ENCODE data around the gene JMJD8.

JMJD8 gene

GRCh38 chr16:687499-687898 is 3.4 kb upstream of the JMJD8 start:
- DNase-seq, result no peak

- DNase-seq, result no peak
Measured at GRCh38 chr16:686459-687260, 2.5 kb upstream of the JMJD8 start.

DNA sequence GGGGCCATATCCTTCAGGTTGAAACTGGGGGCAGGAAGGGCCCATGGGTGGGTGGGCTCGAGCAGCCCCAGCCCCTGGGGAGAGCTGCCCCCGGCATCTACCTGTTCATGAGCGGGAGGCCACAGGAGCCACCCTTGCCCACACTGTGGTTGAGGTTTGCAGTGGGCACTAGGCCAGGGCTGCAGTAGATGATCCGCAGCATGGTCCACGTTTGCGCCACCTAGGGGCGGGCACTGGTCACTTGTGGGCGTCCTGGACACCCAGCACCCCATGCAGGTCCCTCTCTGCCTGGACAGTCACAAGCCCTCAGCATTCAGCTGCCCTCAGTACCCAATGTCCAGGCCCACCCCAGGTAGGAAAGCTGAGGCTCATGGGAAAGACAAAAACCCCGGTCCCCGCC is 1.8 kb upstream of the JMJD8 start:
- no peak for DNase-seq

- no peak for DNase-seq
Measured at GRCh38 chr16:684961-685696, 995 bp upstream of the JMJD8 start.

- no peak for DNase-seq
Measured at GRCh38 chr16:683396-684070, 601 bp downstream of the JMJD8 start.

DNA sequence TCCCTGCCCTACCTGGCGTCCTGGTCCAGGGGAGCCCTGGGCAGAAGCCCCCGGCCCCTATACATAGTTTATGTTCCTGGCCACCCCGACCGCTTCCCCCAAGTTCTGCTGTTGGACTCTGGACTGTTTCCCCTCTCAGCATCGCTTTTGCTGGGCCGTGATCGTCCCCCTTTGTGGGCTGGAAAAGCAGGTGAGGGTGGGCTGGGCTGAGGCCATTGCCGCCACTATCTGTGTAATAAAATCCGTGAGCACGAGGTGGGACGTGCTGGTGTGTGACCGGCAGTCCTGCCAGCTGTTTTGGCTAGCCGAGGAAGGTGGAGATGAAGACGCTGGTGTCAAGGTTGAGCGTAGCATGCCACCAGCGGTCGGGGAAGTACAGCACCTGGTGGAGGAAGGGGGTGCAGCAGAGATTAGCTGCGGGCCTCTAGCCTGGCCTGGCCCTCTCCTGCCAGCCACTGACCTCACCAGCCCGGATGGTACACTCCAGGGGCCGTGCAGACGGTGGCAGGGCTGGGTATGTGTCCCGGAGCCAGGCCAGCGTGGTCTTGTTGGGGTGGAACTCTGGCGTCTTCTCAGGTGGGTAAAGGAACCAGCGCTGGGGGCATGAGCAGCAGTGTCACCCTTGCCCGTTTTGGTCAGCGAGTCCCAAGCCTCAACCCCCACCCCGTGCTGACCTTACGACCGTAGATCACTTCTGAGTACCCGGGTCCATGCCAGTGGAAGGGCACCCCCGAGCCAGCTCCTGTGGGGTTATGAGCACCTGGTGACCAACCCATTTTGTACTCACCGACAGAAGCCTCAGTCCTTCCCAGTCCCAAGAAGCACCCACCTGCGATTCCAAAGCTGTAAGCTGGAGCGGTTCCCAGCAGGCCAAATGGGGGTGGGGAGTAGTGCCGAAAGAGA is 1.4 kb downstream of the JMJD8 start:
- DNase-seq, result no peak

DNA sequence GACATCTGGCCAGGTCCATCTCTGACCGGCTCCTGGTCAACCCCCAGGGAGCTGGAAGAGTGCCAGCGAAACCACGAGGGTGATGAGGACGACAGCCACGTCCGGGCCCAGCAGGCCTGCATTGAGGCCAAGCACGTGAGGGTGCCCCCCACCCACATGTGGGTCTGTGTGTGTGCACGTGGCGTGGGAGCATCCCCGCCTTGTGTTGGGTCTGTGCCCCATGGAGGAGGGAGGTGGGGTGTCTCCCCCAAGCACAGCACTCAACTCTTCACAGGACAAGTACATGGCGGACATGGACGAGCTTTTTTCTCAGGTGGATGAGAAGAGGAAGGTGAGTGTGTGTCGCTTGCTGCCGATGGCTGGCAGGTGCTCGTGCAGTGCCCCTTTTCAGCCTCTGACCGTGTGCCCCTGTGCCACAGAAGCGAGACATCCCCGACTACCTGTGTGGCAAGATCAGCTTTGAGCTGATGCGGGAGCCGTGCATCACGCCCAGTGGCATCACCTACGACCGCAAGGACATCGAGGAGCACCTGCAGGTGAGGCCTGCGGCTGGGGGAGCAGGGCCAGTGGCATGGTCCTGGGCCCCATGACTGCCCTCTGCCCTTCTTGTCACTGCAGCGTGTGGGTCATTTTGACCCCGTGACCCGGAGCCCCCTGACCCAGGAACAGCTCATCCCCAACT is 2.2 kb downstream of the JMJD8 start:
- no peak for DNase-seq

GRCh38 chr16:680967-681745 is 3.0 kb downstream of the JMJD8 start:
- DNase-seq, result no peak

GRCh38 chr16:680625-680945 is 3.5 kb downstream of the JMJD8 start:
- no peak for DNase-seq

DNA sequence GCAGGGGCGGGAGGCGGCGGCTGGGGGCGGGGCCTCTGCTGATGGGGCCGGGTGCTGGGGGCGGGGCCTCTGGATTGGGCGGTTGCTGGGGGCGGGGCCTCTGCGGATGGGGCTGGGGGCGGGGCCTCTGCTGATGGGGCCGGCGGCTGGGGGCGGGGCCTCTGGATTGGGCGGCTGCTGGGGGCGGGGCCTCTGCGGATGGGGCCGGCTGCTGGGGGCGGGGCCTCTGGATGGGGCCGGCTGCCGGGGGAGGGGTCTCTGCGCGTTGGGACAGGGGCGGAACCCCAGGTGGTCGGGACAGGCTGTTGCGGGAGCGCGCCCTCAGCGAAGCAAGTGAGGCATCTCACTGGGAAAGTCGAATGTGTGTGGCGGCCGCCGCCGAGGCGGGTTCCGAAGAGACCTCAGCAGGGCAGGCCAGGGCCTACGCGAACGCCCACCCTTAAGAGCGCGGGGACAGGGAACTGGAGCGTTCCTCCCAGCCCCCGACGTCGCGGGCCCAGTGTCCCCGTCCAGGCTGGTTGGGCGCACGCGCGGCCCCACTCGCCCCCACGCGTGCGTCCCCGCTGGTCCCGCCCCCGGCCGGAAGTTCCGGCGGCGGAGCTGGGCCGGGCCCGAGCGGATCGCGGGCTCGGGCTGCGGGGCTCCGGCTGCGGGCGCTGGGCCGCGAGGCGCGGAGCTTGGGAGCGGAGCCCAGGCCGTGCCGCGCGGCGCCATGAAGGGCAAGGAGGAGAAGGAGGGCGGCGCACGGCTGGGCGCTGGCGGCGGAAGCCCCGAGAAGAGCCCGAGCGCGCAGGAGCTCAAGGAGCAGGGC is 4.1 kb downstream of the JMJD8 start, which contains the start of gene STUB1:
STUB1 (plus strand) TSS at position 597 of the 811 bp plus-strand sequence; CDS start at position 713, 116 bp downstream.
- peak; percentile 78 for DNase-seq

GRCh38 chr16:678858-679813 is 5.0 kb downstream of the JMJD8 start:
- DNase-seq, result peak; percentile 54

- no peak for DNase-seq
Measured at GRCh38 chr16:678209-678857, 5.8 kb downstream of the JMJD8 start.

DNA sequence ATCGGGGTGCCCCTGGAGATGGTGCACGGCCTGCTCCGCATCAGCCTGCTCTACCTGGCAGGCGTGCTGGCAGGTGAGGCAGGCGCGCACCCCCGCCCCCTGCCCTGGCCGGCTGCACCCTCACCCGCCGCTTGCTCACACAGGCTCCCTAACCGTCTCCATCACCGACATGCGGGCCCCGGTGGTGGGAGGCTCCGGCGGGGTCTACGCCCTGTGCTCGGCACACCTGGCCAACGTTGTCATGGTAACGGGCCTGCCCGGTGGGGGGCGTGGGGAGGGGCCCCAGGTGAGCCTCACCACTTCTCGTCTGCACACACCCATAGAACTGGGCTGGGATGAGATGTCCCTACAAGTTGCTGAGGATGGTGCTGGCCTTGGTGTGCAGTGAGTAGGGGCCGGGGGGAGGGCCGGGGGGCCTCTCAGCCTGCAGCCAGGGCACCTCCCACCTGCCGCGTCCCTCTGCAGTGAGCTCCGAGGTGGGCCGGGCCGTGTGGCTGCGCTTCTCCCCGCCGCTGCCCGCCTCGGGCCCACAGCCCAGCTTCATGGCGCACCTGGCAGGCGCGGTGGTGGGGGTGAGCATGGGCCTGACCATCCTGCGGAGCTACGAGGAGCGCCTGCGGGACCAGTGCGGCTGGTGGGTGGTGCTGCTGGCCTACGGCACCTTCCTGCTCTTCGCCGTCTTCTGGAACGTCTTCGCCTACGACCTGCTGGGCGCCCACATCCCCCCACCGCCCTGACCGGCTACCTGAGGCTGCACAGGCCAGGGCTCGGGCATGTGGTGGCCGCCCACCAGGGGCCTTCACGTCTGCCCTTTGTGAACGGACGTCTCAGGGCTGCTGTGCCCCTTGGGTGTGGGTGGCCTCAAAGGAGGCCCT is 6.6 kb downstream of the JMJD8 start:
- no peak for DNase-seq

DNA sequence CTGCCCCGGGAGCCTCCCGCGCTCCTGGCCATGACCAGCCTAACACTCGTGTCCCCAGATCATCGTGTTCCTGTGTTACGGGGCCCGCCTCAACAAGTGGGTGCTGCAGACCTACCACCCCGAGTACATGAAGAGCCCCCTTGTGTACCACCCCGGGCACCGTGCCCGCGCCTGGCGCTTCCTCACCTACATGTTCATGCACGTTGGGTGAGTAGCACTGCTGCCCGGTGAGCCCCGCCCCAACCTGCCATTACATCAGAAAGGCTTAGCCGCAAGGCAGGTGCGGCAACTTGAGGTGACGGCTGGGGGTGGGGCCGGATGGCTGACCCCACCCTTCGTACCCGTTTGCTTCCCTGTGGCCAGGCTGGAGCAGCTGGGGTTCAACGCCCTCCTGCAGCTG is 7.2 kb downstream of the JMJD8 start:
- no peak for DNase-seq

DNA sequence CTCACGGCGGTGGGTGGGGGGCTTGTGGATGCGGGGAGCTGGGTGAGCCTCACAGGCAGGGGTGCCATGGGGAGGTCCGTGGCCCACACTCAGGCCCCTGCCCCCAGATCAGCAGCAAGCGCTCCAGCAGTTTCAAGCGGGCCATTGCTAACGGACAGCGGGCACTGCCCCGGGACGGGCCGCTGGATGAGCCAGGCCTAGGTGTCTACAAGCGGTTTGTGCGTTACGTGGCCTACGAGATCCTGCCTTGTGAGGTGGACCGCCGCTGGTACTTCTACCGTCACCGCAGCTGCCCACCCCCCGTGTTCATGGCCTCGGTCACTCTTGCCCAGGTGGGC is 7.6 kb downstream of the JMJD8 start:
- DNase-seq, result no peak

DNA sequence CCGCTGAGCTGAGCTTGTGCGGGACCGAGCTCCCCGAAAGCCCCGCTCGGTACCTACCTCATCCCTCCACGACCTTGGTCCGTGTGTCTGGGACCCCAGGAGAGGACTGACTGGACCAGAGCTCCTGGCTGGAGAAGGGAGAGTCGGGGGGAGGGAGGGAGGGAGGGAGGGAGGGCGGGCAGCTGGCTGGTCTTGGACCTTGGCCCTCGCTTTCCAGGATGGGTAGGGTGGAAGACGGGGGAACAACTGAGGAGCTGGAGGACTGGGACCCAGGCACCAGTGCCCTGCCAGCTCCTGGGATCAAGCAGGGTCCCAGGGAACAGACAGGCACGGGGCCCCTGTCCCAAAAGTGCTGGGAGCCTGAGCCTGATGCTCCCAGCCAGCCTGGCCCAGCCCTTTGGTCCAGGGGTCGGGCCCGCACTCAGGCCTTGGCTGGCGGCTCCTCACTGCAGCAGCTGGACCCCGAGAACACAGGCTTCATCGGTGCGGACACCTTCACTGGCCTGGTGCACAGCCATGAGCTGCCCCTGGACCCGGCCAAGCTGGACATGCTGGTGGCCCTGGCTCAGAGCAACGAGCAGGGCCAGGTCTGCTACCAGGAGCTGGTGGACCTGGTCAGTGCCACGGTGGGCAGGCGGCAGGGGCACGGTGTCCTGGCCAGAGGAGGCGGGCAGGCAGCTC is 8.1 kb downstream of the JMJD8 start:
- no peak for DNase-seq

Measured in DMS 273 treated with DMSO at 0.1 percent for 48 hours (cell line).